Fibroblast of lung (primary cell): ENCODE measurements around the gene OTUB2. TPM values are rescaled to one million over a fixed set of nuclear protein-coding genes. Genes with fewer than 3 reads are reported as not detected.

Experiments used
- DNase-seq, 2 donors: peaks; one replicate each; pipeline versions ENCODE4 v3.0.0 to v3.0.0-alpha.2; 2010; ENCODE audit warnings: low read depth in 2 of 2
- H2AFZ ChIP-seq: 2 replicates; pipeline ENCODE4 v1.5.1; 2012; ENCODE audit warnings: low read length, control low read depth, inconsistent platforms
- H3K27ac ChIP-seq: 2 replicates; pipeline ENCODE4 v1.5.1; 2011; ENCODE audit warnings: low read length, control low read depth; ENCODE audit not compliant: insufficient read depth
- H3K27me3 ChIP-seq: 2 replicates; pipeline ENCODE4 v1.5.1; 2011; ENCODE audit warnings: mild to moderate bottlenecking, low read length; ENCODE audit not compliant: control insufficient read depth, insufficient read depth
- H3K36me3 ChIP-seq: 2 replicates; pipeline ENCODE4 v1.5.1; 2011; ENCODE audit warnings: low read length; ENCODE audit not compliant: control insufficient read depth, insufficient read depth
- H3K4me1 ChIP-seq: 2 replicates; pipeline ENCODE4 v1.5.1; 2011; ENCODE audit warnings: low read length; ENCODE audit not compliant: control insufficient read depth, insufficient read depth; ENCODE audit errors: extremely low read depth
- H3K4me2 ChIP-seq: 2 replicates; pipeline ENCODE4 v1.5.1; 2011; ENCODE audit warnings: low read length, control low read depth; ENCODE audit not compliant: insufficient read depth; ENCODE audit errors: extremely low read depth
- H3K4me3 ChIP-seq, 4 experiments: fragments of 200-600 bp in 1 of 4; sonication (generic) in 1 of 4; replicated peaks in 1 of 4; 2 replicates each; pipeline ENCODE4 v1.5.1; 2011 to 2016; ENCODE audit warnings: low read length in 4 of 4, low read depth in 3 of 4, mild to moderate bottlenecking in 3 of 4, control low read depth in 2 of 4, inconsistent platforms in 1 of 4, mixed read lengths in 1 of 4; ENCODE audit not compliant: insufficient read depth in 1 of 4; ENCODE audit errors: control extremely low read depth in 1 of 4
- H3K79me2 ChIP-seq: 2 replicates; pipeline ENCODE4 v1.5.1; 2012; ENCODE audit warnings: mild to moderate bottlenecking, low read length, inconsistent platforms; ENCODE audit not compliant: control insufficient read depth, insufficient read depth
- H3K9ac ChIP-seq: 2 replicates; pipeline ENCODE4 v1.5.1; 2011; ENCODE audit warnings: mild to moderate bottlenecking, low read length, control low read depth; ENCODE audit not compliant: insufficient read depth
- H3K9me3 ChIP-seq: 2 replicates; pipeline ENCODE4 v1.5.1; 2012; ENCODE audit warnings: low read depth, low read length; ENCODE audit not compliant: control insufficient read depth, insufficient read depth
- H4K20me1 ChIP-seq: 2 replicates; pipeline ENCODE4 v1.5.1; 2011; ENCODE audit warnings: low read length; ENCODE audit not compliant: control insufficient read depth, insufficient read depth; ENCODE audit errors: extremely low read depth
- CTCF ChIP-seq, 2 donors: IDR thresholded peaks in 1 of 2; conservative IDR thresholded peaks in 1 of 2; 1 replicate in 1 of 2; 2 replicates in 1 of 2; pipeline ENCODE4 v1.5.1; 2011 to 2012; ENCODE audit warnings: low read length in 2 of 2, control low read depth in 1 of 2, inconsistent platforms in 1 of 2, low read depth in 1 of 2, mild to moderate bottlenecking in 1 of 2
- EZH2 ChIP-seq: IDR thresholded peaks from 2 replicates; pipeline ENCODE4 v1.5.1; 2012; ENCODE audit warnings: low read length, control low read depth, mild to moderate bottlenecking; ENCODE audit errors: missing control alignments
- polyA plus RNA-seq, 2 donors: library from polyadenylated mRNA; depleted of rRNA in 1 of 2; stranded (reverse) in 1 of 2; unstranded in 1 of 2; fragments of >200 nt; gene quantifications; 2 replicates each; pipeline ENCODE4 v1.2.1, GENCODE V29; 2011 to 2012; ENCODE audit warnings: missing spikeins in 1 of 2
- total RNA-seq: library from RNA; depleted of rRNA; stranded (reverse); fragments of >200 nt; gene quantifications from 2 replicates; pipeline ENCODE4 v1.2.1, GENCODE V29; 2014

The OTUB2 gene
- total and polyA plus RNA-seq, 2 donors (not counting 1 experiment from before 2014, with no cell fraction given): 1.3 to 2.3 TPM

- no peak overlapping the region for H3K27ac ChIP-seq
- DNase-seq: no peak
- no peaks in the 10 kb centered on the region for H3K4me1 ChIP-seq
- H3K27me3 ChIP-seq: no peaks in the 10 kb centered on the region
- H2AFZ ChIP-seq: no peak overlapping the region
- no peaks in the 10 kb centered on the region for H4K20me1 ChIP-seq
- no peak overlapping the region for H3K9ac ChIP-seq
- H3K79me2 ChIP-seq: no peaks in the 10 kb centered on the region
- TF ChIP-seq EZH2: no peak
- TF ChIP-seq CTCF (conservative IDR thresholded peaks at IDR 0.05 in 1 of 2, IDR thresholded peaks at IDR 0.05 in 1 of 2; ENCODE audit: low read depth in 1 of 2, low read length in 2 of 2): no peak
- H3K4me2 ChIP-seq: no peak overlapping the region
- H3K4me3 ChIP-seq: no peak overlapping the region
- no peaks in the 10 kb centered on the region for H3K36me3 ChIP-seq
- H3K9me3 ChIP-seq: no peaks in the 10 kb centered on the region
These were observed 5.7 kb downstream of the OTUB2 start for GRCh38 chr14:94031883-94032279.

- Histone ChIP-seq H3K4me1 (no peaks in the 10 kb centered on the region), H3K9ac (no peak overlapping the region), H3K4me3 (no peak overlapping the region), H3K36me3 (no peaks in the 10 kb centered on the region), H4K20me1 (no peaks in the 10 kb centered on the region), H3K4me2 (no peak overlapping the region), H3K27me3 (no peaks in the 10 kb centered on the region), H3K9me3 (no peaks in the 10 kb centered on the region), H2AFZ (no peak overlapping the region), H3K27ac (no peak overlapping the region), H3K79me2 (no peaks in the 10 kb centered on the region)
- DNase-seq: no peak
- no peak for TF ChIP-seq EZH2
These were observed 8.7 kb downstream of the OTUB2 start for GRCh38 chr14:94034886-94035285.

GRCh38 chr14:94036313-94037167 lies 10.4 kb downstream of the OTUB2 start:
- H3K9ac ChIP-seq: no peak overlapping the region
- peak; percentile 41 to 64 for DNase-seq
- no peak overlapping the region for H2AFZ ChIP-seq
- TF ChIP-seq EZH2 (no peak), CTCF (conservative IDR thresholded peaks at IDR 0.05 in 1 of 2, IDR thresholded peaks at IDR 0.05 in 1 of 2; ENCODE audit: low read depth in 1 of 2, low read length in 2 of 2) (peak; percentile 75 to 89)
- no peaks in the 10 kb centered on the region for H3K36me3 ChIP-seq
- no peak overlapping the region for H3K4me2 ChIP-seq
- no peaks in the 10 kb centered on the region for H3K9me3 ChIP-seq
- no peak overlapping the region for H3K27ac ChIP-seq
- H4K20me1 ChIP-seq: no peaks in the 10 kb centered on the region
- H3K27me3 ChIP-seq: no peaks in the 10 kb centered on the region
- H3K4me1 ChIP-seq: peaks cover 5% of the 10 kb centered on the region
- no peaks in the 10 kb centered on the region for H3K79me2 ChIP-seq
- no peak overlapping the region for H3K4me3 ChIP-seq
